Non-pigmented ciliary epithelial cell (primary cell): ENCODE data around the gene RTL1.

Experiments used
- DNase-seq: peaks from one replicate; pipeline ENCODE4 v3.0.0-alpha.2; 2010; ENCODE audit warnings: low read depth

RTL1 gene

GRCh38 chr14:100834794-100835547, 68.6 kb downstream of the RTL1 start:
- no peak for DNase-seq

- DNase-seq, result no peak
These were observed 69.3 kb downstream of the RTL1 start for GRCh38 chr14:100834082-100834793.

GRCh38 chr14:100832311-100832960, 71.1 kb downstream of the RTL1 start:
- no peak for DNase-seq

- DNase-seq, result no peak
These were observed 72.8 kb downstream of the RTL1 start for GRCh38 chr14:100830681-100831080.
